Measurements from ENCODE around the gene ZNF280A. TPM values are rescaled to one million over a fixed set of nuclear protein-coding genes. Genes with fewer than 3 reads are reported as not detected.
A peak's percentile ranks its signal among the peaks of the same experiment; 100 is the strongest.
"Not testable (repeated sequence)": the region's sequence is repeated elsewhere in the genome, so short reads cannot be mapped to it uniquely, and the experiment has no call there.

The ZNF280A gene
- total RNA-seq, 1 experiment from 2014 or later: 8.8 TPM

DNA sequence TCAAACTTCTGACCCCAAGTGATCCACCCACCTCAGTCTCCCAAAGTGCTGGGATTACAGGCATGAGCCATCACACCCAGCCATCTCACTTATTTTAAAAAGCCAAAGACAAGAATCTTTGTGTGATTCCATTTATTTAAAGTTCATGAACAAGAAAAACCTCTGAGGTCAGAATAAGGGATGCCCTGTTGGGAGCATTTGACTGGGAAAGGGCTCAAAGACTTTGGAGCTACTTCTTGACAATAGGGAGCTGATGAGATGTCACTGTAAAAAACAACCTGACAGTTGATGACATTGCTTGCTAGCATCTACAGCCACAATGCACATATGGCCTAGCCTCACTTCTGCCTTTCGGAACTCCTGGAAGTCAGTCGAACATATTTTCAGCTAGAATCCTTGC lies 6.5 kb downstream of the ZNF280A start:
- no peak for DNase-seq (ENCODE audit: low spot score)

DNA sequence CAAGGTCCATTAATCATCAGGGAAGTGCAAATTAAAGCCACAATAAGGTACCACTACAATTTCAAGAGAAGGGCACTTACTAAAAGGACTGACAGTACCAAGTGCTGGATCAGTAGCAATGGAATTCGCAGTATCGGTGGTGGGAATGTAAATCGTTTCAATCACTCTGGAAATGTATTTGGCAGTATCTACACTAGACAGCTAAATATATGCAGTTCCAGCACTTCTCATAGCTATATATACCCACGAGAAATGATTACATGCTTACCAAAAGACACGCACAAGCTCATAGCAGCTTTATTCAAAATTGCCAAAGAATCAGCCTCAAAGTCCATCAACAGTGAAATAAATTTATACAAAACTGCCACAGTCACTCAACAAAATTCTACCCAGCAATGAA lies 7.1 kb downstream of the ZNF280A start:
- no peak for DNase-seq (ENCODE audit: low spot score)

DNA sequence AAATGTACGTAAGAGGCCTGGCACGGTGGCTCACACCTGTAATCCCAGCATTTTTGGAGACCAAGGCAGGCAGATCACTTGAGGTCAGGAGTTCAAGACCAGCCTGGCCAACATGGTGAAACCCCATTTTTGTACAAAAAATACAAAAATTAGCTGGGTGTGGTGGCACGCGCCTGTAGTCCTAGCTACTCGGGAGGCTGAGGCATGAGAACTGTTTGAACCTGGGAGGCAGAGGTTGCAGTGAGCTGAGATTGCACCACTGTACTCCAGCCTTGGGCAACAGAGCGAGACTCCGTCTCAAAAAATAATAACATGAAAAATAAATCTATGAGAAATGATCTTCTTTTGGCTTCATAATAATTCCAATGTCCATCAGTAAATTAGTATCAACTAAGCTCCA lies 9.2 kb downstream of the ZNF280A start:
- DNase-seq (ENCODE audit: low spot score): not testable (repeated sequence)

DNA sequence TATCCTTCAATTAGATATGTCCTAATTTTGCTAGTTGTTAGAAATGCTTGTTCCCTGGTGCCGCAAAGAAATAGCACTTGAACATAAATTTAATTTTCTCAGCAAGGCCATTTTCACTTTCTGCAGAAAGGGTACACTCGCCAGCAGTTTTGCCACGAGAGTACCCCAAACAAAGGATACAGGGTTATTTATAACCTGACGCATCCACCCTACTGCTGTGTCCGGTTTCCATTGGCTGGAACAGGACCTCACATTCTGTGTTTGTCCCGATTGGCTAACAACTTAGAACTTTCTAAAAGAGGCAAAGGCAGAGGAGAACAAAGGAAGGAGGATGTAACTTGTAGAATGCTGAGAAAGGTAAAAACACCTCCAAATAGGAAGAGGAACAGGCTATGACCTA lies 10.2 kb downstream of the ZNF280A start:
- DNase-seq (ENCODE audit: low spot score): not testable (repeated sequence)

DNA sequence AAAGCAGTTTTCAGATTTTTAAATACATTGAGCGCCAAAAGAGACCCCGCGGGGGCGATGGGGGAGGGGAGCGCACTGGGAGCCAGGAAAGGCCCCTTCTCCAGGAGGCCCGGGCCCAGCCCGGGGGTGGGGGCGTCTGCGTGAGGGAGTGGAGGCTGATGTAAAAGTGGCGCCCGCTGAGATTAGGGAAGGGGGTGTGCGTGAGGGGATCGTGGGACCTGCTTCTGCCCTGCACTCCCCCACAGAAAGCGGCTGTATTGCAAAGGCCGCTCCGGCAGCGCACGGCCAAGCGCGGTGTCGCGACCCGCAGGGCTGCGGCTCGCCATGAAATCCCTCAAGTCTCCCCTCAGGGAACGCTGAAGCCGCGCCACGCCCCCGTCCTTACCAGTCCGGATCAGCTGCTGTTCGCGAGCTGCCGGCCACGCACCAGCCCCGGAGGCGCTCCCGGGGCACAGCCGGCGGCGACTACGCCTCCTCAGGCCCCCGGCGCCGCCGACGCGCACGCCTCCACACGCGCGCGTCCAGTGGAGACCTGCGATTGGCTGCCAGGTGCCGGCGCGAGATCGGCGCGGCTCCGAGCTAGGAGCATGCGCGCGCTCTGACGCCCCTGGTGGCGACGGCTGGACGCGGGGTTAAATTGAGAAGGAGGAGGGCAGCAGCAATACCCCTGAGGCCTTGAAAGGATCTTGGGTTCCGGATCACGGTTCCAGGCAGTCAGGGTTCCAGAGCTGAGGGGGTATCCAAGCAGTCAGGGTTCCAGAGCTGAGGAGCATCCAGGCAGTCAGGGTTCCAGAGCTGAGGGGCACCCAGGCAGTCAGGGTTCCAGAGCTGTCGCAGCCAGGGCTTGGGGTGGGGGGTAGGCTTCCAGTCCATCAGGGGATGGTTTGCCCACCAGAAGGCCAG lies 11.5 kb downstream of the ZNF280A start, which contains the start of gene ZNF280B:
TSS of gene ZNF280B (minus strand) at position 469 of the 903 bp plus-strand sequence. CDS start 19,344 bp downstream, outside the sequence.
- peak; percentile 55 for DNase-seq (ENCODE audit: low spot score)

DNA sequence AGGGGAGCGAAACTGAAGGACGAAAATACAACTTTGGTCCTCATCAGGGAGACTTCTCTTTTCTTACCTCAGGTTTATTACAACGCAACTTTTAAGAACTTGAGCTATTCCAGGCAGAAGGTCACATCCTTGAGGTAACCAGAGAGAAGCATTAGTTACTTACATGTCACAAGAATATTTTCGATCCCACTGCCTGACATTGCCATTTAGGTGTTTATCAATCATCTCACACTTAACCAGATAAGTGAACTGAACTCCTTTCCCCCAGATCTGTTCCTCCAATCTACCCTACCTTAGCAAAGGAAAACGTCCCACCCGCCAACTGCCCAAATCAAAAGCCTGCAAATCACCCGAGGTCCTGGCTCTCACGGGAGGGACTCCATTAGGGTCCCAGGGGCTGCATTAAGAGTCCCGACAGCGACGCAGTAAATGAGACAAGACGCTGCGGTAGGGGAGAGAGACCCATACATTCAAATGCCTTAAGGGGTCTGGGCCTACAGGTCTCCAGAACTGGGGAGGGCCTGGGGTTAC lies 12.3 kb downstream of the ZNF280A start:
- DNase-seq (ENCODE audit: low spot score): no peak

DNA sequence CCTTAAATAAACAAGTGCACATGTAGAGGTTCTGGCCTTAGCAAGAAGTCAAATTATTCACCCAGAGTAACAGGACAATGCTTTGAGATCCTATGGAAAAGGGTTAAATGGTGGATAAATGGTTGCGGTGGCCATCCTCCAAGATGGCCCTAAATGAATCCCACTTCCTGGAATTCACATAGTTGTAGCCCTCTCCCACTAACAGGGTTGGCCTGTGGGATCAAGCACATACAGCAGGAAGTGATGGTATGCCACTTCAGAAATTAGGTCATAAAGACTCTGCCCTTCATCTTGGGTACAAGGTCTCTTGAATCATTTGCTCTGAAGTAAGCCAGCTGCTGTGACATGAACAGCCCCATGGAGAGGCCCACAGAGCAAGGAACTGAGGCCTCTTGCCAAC lies 13.3 kb downstream of the ZNF280A start:
- DNase-seq (ENCODE audit: low spot score): no peak

DNA sequence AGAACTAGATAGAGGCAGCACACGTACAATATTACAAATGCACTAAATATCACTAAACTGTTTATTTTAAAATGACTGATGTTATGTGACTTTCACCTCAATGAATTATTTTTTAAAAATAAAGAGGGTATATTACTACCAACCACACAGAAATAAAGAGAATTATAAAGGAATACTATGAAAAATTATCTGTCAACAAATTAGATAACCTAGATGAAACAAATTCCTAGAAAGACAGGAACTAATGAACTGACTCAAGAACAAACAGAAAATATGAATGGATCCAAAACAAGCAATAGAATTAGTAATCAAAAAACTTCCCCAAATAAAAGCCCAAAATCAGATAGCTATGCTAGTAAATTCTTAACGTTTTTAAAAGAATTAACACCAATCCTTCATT lies 21.8 kb downstream of the ZNF280A start:
- DNase-seq (ENCODE audit: low spot score): no peak

DNA sequence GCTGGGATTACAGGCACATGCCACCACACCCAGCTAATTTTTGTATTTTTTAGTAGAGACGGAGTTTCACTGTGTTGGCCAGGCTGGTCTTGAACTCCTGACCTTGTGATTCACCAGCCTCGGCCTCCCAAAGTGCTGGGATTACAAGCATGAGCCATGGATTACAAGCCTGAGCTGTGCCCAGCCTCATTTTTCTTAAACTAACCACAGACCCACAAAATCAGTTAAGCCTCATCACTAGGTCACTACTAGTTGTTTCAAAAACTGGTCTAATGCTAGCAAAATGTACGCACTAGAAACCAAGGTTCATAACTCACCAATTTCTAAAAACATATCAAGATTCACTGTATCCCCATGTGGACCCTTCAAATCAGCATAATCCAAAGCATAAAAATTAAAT lies 28.5 kb downstream of the ZNF280A start:
- DNase-seq (ENCODE audit: low spot score): not testable (repeated sequence)

DNA sequence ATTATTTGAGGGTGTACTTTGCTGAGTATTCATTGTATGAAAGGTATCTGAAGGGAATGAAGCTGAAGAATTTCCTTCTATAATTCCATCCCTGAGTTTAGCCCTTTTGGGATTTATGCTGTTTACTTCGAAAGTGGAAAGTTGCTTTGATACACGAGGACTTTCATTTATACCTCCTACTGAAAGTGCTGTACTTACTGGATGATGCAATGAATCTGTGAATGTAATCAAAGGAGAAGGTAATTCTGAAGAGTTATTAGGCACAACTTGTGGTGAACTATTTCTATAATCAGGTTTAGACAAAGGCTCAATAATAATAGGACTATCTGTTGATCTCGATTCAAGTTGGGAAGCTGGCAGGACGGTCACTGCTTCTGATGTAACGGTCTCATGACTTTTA lies 31.3 kb downstream of the ZNF280A start:
- DNase-seq (ENCODE audit: low spot score): no peak

DNA sequence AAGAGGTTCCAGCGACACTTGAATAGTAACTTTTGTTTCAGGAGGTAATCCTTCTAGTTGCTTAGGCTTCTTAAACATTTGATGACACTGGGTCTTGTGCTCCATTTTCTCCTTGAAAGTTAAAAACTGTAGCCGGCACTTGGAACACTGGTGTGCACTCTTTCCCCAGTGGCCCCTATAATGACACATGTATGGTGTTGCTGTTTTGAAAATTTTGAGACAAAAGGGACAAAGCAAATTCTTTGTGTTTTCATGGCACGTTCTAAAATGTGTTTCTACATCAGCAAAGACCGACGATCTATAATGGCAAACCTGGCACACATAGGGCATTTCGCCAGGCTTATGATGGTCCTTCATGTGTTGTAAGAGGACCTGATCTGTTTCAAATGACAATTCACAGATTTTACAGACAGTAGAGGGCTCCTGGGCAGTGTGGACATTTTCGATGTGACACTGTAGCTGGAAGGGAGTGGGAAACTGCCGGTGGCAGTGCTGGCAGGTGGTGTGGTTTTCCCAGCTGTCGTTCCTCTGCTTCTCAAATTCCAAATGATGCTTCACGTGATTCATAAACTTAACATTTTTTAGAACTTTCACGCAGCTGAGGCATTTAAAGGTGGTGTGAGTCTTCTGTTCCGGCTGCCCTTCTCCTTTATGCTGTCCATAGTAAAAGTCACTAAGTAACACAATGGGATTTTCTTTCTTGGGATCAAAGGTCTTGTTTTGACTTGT lies 32.0 kb downstream of the ZNF280A start:
- no peak for DNase-seq (ENCODE audit: low spot score)

DNA sequence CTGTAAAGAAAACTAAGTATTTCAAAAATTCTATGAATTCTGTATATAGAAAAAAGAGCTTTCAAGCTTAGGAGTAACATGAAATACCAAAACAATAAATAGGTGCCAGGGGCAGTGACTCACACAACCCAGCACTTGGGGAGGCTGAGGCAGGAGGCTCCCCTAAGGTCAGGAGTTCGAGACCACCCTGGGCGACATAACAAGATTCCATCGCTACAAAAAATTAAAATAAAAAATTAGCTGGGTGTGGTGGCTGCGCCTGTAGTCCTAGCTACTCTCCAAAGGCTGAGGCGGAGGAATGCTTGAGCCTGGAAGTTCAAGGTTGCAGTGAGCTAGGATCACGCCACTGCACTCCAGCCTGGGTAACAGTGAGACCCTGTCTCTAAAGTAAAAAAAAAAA lies 33.0 kb downstream of the ZNF280A start:
- no peak for DNase-seq (ENCODE audit: low spot score)

DNA sequence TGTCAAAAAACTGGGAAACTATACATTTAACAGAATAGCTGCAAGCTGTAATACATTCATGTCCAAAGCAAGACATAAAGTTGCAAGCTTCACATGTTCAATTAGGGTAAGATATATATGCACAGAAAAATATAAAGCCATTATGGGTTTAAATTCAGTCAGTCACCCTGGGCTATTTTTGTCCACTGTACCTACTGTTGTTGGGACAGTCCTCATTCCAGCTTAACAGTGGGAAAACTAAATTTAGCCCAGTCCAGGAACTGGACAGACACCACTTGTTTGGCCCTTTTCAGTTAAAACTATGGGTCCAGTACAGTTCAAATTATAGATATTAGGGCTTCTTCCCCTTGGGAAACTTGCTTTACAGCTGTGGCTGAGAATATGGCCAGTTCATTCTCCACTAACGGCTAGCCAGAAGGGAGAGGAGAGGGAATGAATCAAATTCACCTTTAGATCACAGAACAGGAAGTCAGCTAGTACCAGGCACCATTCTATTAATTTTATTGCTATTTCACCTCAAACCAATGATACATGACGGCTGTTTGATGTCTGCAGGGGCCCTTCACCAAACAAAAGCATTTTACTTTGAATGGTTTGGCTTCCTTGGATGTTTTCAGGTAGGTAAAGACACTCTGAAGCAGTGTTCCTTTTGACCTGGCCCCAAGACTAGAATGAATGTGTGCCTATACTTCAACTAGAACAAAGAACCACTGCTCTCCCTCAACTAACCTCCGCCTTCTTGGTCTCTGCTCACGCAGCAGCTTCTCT lies 33.8 kb downstream of the ZNF280A start:
- DNase-seq (ENCODE audit: low spot score): no peak

DNA sequence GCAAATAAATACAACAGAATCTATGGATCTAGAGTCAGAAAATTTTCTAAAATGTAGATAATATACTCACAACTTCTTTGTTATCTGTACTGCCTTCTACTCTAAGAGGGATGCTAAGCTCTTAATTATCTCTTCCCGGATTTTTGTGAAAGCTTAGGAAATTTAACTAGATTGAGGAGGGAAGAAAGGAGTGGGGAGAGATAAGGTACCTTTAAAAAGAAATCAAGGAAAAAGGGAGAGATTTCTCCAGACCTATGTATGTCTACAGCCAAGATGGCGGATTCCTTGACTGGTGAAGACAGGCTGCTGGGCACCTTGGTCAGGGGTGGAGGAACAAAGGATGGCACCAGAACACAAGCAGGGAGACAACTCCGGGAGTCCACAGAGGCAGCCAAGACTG lies 34.5 kb downstream of the ZNF280A start:
- no peak for DNase-seq (ENCODE audit: low spot score)

DNA sequence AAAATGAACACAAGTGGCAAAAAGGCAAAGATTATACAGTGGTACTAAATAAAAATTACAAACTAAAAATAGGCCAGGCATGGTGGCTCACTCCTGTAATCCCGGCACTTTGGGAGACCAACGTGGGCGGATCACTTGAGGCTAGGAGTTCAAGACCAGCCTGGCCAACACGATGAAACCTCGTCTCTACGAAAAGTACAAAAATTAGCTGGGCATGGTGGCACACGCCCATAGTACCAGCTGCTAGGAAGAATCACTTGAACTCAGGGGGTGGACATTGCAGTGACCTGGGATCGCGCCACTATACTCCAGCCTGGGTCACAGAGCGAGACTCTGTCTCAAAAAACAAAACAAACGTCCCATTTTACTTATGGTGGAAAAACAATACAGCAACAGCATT lies 36.0 kb downstream of the ZNF280A start:
- no peak for DNase-seq (ENCODE audit: low spot score)

DNA sequence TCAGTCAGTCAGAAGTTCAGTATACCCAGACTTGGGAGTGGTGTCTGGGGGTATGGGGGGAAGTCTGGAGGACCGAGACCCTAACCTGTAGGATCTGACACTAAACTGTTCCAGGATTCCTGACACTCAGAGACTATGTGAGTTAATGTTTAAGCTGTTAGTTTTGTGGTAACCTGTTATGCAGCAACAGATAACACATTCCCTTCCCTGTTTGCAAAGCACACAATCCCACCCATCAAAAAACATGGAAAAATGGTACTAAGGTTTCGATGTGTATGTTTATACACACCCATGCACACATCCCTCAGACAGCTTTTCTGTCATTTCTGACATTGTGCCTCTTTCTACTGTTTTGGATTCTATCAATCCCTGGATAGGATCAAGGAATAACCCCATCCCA lies 39.1 kb downstream of the ZNF280A start:
- no peak for DNase-seq (ENCODE audit: low spot score)

DNA sequence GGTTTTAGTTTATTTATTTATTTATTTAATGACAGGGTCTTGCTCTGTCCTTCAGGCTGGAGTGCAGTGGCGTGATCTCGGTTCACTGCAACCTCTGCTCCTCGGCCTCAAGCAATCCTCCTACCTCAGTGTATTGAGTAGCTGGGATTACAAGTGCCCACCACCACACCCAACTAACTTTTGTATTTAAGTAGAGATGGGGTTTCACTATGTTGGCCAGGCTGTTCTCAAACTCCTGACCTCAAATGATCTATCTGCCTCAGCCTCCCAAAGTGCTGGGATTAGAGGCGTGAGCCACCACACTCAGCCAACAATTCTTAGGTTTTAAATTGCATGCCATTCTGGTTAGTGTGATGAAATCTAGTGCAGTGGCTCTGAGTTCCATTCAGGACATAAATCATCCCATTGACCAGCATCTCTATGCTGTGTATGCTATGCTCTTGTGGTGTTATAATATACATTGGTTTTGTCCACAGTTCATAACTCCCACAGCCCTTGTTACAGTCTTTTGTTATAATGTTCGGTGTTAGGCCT lies 40.0 kb downstream of the ZNF280A start:
- DNase-seq (ENCODE audit: low spot score): no peak

DNA sequence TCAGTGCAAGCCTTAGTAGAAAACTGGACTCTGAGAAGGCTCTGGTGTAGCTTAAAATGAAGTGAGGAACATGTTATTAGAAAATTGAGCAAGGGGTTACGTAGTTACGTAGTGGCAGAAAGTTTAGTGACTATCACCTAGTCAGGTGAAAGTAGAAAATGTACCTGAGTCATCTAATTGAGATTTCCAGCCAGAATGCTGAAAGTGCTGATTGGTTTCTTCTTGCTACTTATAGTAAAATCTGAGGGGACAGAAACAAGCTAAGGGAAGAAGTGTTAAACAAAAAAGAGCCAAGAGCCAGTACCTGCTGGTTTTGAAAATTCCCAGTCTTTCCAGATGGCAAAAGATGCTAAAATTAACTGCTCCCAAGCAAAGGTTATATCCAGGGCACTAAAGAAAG lies 41.0 kb downstream of the ZNF280A start:
- DNase-seq (ENCODE audit: low spot score): no peak

DNA sequence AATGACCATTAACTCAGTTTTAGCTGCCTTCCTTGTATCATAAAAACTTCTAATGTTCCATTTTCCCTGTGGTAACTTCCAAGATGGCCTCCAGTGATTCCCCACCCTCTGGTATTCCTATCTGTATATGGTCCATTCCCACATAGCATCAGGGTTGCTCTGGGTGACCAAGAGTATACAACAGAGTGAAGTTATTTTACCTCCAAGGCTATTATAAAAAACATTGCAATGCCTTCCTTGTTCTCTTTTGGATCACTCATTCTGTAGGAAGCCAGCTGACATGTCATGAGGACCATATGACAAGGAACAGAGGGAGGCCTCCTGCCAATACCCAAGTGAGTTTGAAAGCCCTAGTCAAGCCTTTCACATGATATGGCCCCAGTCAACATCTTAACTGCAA lies 41.6 kb downstream of the ZNF280A start:
- no peak for DNase-seq (ENCODE audit: low spot score)

DNA sequence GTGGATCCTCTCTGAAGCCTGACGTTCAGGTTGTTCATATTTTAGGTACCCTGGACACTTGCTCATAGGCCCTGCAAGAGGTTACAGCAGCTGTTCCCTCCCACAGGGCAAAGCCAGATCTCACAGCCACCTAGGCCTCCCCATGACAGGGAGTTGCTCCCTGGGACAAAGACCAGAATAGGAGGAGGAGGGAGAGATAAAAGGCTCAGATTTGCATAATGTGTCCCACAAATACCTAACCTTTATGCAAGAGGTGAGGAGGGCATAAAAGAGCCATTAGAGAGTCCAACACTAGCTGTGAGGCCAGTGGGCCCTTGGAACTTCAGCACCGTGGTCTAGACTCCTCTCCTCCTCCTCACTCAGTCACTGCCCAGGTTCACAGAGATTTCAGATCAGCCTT lies 45.3 kb downstream of the ZNF280A start:
- no peak for DNase-seq (ENCODE audit: low spot score)

DNA sequence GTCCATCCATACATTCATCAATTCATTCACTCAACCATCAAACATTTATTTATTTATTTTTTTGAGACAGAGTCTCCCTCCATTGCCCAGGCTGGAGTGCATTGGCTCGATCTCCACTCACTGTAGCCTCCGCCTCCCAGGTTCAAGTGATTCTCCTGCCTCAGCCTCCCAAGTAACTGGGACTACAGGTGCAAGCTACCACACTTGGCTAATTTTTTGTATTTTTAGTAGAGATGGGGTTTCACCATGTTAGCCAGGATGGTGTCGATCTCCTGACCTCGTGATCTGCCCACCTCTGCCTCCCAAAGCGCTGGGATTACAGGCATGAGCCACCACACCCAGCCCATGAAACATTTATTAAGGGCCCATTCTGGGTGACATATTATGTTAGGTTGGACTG lies 49.0 kb downstream of the ZNF280A start:
- DNase-seq (ENCODE audit: low spot score): not testable (repeated sequence)

DNA sequence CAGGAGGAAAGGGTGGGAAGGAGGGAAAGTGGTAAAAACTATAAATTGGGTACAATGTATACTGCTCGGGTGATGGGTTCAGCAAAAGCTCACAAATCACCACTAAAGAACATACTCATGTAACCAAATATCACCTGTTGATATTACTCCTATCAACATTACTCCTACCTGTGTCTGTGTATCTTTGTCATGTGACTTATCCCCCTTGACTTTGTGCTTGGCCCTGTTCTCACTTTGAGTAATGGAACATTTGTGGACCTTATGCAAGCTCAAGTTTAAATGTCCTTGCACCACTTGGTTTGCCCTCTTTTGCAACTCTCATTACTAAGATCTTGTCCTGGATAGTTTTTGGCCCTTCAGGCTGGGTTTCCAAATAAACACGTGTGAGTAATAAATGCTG lies 50.5 kb downstream of the ZNF280A start:
- DNase-seq (ENCODE audit: low spot score): no peak

Measured in A172 (cell line).